Measurements from ENCODE around the gene ADM2. TPM values are rescaled to one million over a fixed set of nuclear protein-coding genes. Genes with fewer than 3 reads are reported as not detected.

ADM2 gene
- total and polyA plus RNA-seq, 9 donors, result 0.01 to 2.6 (median 0.15) TPM; not detected in 3

DNA sequence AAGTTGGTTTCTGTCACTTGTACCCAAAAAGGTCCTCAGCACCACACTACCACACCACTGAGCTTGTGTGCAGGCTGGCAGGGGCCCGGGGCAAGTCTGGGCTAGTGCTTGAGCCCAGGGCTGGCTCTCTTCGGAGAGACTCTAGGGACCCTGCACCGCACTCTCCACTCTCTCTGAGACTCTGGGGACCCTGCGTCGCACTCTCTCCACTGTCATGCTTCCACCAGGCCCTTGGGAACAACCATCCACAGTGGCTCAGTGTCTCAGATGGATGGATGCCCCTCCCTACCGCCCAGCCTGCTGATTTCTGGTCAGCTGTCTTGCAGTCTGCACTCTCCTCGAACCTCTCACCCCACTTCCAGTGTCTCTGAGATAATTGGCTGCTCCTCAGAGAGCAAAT lies 4.5 kb upstream of the ADM2 start:
- Histone ChIP-seq H3K4me1 (ENCODE audit: insufficient read depth) (peaks cover 18% of the 10 kb centered on the region), H3K27me3 (peaks cover 9% of the 10 kb centered on the region), H3K4me3 (no peak overlapping the region), H3K36me3 (no peaks in the 10 kb centered on the region), H3K9me3 (no peaks in the 10 kb centered on the region), H3K27ac (no peak overlapping the region)
- 73 to 74% (median 73%) methylated on average over 7 of the region's 7 CpGs for WGBS, 3 donors
- no peak for TF ChIP-seq CTCF (IDR thresholded peaks at IDR 0.05)
- TF ChIP-seq POLR2A (IDR thresholded peaks at IDR 0.05), result no peak
- TF ChIP-seq EP300 (IDR thresholded peaks at IDR 0.05), result no peak
- intact Hi-C loops (cut with DNase I), result no loop called here
- DNase-seq, result no peak

DNA sequence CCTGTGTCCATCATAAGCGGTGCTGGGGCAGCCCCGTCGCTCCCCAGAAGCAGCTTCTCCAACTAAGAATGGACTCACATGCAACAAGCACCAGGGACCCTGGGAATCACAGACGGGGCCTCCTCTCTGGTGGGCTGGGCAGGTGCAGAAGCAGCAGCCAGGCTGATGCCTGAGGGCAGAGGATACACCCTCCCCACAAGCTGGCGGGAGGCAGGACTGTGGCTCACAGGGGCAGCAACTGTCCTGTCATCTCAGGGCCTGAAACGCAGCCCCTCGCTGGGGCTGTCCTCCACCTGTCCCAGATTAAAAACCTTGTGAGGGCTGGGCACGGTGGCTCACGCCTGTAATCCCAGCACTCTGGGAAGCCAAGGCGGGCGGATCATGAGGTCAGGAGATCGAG lies 3.4 kb upstream of the ADM2 start:
- peaks cover 9% of the 10 kb centered on the region for H3K27me3 ChIP-seq
- no peak for TF ChIP-seq CTCF (IDR thresholded peaks at IDR 0.05)
- TF ChIP-seq EP300 (IDR thresholded peaks at IDR 0.05), result no peak
- TF ChIP-seq POLR2A (IDR thresholded peaks at IDR 0.05), result no peak
- no peaks in the 10 kb centered on the region for H3K36me3 ChIP-seq
- intact Hi-C loops (cut with DNase I), result no loop called here
- peaks cover 16% of the 10 kb centered on the region for H3K4me1 ChIP-seq (ENCODE audit: insufficient read depth)
- H3K27ac ChIP-seq, result no peak overlapping the region
- DNase-seq, result no peak
- no peak overlapping the region for H3K4me3 ChIP-seq
- 85 to 93% (median 91%) methylated on average over 12 of the region's 12 CpGs for WGBS, 3 donors
- no peaks in the 10 kb centered on the region for H3K9me3 ChIP-seq

DNA sequence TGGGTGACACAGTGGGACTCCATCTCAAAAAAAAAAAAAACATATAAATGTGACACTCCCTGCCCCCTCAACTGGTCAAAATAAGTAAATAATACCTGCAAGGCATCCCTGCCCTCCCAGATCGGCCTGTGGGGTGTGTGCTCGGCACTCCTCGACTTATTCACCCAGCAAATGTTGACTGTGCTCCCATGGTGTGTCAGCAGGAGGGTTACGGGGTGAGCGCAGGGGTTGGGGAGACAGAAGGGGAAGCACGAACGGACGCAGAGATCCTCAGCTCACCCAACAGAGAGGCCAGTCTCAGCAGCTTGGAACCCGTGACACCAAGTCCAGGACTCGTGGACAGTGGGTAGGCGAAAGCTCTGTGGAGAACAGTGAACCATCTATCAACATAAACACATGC lies 1.6 kb upstream of the ADM2 start:
- Histone ChIP-seq H3K27me3 (peaks cover 9% of the 10 kb centered on the region), H3K4me1 (ENCODE audit: insufficient read depth) (peaks cover 4% of the 10 kb centered on the region), H3K27ac (no peak overlapping the region), H3K9me3 (no peaks in the 10 kb centered on the region), H3K4me3 (no peak overlapping the region), H3K36me3 (no peaks in the 10 kb centered on the region)
- TF ChIP-seq POLR2A (IDR thresholded peaks at IDR 0.05) (no peak), CTCF (IDR thresholded peaks at IDR 0.05) (no peak), EP300 (IDR thresholded peaks at IDR 0.05) (no peak)
- intact Hi-C loops (cut with DNase I), result no loop called here
- 73 to 82% (median 74%) methylated on average over 11 of the region's 11 CpGs for WGBS, 3 donors
- DNase-seq, result no peak

DNA sequence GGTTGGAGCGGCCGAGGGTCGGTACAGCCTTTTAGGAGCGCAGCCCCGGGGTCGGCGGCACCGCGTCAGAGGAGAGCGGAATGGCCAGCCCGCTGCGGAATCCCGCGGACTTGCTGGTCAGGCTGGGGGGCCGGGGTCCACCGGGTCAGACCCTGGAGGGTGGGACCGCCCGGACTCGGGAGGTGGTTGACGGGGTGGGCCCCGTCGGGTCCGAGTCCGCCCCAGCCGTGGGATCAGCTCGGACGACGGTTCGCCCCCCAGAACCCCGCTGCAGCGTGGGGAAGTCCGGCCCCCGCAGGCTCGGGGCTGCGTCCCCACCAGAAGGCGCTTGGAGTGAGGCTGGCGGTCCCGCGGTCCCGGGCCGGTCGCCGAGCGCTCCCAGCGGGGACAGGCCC lies 301 bp upstream of the ADM2 start:
- Histone ChIP-seq H3K27me3 (peaks cover 9% of the 10 kb centered on the region), H3K27ac (no peak overlapping the region)

More for the DNA sequence above, 301 bp upstream of the ADM2 start:
- DNase-seq, result no peak
- Histone ChIP-seq H3K9me3 (no peaks in the 10 kb centered on the region), H3K4me1 (ENCODE audit: insufficient read depth) (no peaks in the 10 kb centered on the region), H3K4me3 (peak overlapping the region; percentile 19), H3K36me3 (no peaks in the 10 kb centered on the region)
- TF ChIP-seq CTCF (IDR thresholded peaks at IDR 0.05) (no peak), POLR2A (IDR thresholded peaks at IDR 0.05) (no peak), EP300 (IDR thresholded peaks at IDR 0.05) (no peak)
- WGBS, 3 donors, result 1 to 4% (median 2%) methylated on average over 5 to 45 of the region's 45 CpGs
- intact Hi-C loops (cut with DNase I), result no loop called here
